Activated gamma-delta T cell treated with Interleukin-2 at 50 U/mL for 16 hours (primary cell): ENCODE data around the gene ABCB6.

ENCODE experiments used
- DNase-seq: peaks from one replicate; pipeline ENCODE4 v3.0.0-alpha.2; 2020

Gene ABCB6

DNA sequence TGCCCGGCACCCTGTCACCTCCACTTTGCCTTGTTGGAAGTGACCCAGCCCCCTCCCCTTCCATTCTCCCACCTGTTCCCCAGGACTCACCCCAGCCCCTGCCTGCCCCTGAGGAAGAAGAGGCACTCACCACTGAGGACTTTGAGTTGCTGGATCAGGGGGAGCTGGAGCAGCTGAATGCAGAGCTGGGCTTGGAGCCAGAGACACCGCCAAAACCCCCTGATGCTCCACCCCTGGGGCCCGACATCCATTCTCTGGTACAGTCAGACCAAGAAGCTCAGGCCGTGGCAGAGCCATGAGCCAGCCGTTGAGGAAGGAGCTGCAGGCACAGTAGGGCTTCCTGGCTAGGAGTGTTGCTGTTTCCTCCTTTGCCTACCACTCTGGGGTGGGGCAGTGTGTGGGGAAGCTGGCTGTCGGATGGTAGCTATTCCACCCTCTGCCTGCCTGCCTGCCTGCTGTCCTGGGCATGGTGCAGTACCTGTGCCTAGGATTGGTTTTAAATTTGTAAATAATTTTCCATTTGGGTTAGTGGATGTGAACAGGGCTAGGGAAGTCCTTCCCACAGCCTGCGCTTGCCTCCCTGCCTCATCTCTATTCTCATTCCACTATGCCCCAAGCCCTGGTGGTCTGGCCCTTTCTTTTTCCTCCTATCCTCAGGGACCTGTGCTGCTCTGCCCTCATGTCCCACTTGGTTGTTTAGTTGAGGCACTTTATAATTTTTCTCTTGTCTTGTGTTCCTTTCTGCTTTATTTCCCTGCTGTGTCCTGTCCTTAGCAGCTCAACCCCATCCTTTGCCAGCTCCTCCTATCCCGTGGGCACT is 36.2 kb downstream of the ABCB6 start:
- DNase-seq = no peak

DNA sequence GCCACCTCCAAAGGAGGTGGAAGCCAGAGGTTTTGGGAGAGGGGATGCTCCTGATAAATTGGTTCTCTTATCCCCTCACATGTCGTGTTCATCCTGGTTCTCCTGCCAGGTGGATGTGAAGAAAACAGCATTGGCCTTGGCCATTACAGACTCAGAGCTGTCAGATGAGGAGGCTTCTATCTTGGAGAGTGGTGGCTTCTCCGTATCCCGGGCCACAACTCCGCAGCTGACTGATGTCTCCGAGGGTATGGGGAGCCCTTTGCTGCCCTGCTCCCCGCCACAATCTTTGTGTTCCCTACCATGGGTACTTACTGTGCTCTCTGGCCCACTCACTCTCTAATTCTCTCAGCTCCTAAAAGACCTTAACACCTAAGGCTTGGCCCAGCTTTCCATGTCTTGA is 37.2 kb downstream of the ABCB6 start:
- no peak for DNase-seq

DNA sequence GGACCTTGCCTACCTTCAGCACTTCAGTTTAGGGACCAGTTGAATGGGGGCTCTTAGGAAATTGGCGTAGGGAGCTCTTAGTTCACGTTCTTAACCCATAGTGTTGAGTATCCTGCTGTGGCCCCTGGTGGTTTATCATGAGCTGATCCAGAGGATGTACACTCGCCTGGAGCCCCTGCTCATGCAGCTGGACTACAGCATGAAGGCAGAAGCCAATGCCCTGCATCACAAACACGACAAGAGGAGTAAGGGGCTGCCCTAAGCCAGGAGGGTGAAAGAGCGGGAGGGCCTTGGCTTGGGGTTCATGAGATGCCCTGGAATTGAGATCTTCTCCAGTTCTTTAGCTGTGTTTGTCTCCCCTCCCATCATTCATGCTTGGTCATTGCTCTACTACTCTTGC is 37.8 kb downstream of the ABCB6 start:
- no peak for DNase-seq

DNA sequence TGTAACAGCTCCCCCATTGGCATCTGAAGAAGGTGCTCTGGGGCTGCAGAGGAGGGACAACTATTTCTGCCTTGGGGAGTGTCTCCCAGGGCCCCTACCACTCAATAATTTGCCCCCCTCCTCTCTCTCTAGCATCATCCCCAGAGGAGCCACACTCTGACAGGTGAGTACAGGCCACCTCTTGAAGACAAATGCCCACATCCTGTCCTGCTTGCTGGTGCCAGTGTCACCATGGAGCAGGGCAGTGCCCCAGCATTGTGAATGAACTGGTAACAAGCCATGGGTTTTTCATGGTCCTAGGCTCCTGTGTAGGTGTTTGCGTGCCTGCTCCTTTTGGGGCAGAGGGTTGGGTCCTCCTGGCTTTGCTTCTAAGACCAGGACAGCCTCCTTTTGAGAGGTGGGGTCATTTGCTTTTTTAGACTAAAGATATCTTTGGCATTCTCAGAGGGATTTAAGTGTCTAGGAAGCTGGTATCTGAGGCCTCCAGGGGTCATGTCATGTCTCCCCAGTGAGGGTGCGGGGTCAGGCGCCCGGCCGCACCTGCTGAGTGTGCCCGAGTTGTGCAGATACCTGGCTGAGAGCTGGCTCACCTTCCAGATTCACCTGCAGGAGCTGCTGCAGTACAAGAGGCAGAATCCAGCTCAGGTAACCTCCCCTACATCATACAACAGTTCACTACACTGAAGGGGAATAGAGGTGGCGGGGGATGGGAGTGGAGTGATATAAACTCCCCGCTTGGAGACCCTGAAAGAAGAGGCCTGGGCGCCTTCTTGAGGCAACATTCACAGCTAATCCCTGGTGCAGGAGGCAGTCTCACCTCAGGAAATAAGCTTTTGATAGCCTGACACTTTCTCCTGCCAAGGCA is 38.9 kb downstream of the ABCB6 start:
- no peak for DNase-seq

DNA sequence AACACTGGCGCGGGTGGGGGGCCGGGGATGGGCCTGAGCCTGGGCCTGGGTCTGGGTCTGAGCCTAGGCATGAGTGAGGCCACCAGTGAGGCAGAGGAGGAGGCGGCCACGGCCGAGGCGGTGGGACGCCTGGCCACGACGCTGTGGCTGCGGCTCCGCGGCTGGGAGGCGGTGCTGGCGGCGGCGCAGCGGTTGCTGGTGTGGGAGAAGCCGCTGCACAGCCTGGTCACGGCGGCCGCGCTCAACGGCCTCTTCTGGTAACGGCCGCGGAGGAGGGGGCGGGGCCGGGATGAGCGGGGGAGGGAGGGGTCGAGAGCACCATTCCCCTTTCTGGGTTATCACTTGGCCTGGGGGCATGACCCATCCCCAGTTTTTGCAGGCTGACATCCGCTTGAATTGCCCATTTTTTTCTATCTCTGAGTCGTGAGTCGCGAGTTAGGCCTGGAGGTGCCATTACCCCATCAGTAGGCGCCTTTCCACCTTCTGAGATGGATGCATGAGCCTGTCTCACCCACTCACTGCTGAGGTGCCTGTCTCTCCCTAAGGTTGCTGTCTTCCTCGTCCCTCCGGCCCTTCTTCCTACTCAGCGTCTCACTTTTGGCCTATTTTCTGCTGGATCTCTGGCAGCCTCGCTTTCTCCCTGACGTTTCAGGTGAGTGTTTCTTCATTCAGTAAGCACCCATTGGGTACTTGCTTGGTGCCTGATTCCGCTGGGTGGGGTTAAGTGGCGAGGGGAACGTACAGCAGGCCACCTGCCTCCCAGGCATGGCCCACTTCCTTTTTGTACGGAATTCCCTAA is 40.2 kb downstream of the ABCB6 start:
- DNase-seq = peak; percentile 29

DNA sequence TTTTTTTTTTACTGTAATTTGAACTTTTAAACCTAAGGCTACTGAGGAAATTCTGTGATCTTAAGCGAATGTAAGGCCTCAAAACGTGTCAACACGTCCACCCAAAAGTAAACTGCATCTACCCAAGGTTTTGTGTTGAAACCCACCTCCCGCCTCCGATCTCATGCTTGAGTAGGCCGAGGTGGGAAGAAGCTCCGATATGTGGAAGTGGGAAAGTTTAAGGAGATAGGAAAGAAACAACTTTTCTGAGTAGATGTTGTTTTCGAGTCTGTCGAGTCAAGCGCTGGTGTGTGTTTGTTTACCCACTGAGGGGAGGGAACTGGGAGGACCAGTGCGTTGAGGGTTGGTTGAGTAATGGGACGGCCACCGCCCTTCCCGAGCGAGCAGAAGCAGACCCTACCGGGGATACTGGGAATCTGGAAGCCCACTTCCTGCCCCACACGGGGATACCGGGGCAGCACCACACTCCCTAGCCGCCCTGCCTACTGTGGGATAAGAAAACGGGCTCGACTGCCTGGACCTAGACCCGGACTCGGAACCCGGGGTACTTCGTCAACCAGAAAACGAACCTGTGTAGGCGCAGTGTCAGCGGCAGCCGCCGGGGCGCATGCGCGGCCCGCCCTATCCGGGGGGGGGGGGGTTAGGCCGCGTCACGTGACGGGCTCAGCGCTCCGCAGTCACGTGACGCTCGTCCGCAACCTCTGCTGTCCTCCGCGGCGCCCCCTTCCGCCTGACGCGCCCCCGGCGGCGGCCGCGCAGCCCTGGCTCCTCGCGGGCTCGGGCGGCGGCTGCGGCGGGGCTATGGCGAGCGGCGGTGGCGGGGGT is 41.0 kb downstream of the ABCB6 start, which contains the start of gene RETREG2:
RETREG2 (plus strand) TSS at position 724 of the 825 bp plus-strand sequence; CDS start at position 802, 78 bp downstream.
- DNase-seq = peak; percentile 78

DNA sequence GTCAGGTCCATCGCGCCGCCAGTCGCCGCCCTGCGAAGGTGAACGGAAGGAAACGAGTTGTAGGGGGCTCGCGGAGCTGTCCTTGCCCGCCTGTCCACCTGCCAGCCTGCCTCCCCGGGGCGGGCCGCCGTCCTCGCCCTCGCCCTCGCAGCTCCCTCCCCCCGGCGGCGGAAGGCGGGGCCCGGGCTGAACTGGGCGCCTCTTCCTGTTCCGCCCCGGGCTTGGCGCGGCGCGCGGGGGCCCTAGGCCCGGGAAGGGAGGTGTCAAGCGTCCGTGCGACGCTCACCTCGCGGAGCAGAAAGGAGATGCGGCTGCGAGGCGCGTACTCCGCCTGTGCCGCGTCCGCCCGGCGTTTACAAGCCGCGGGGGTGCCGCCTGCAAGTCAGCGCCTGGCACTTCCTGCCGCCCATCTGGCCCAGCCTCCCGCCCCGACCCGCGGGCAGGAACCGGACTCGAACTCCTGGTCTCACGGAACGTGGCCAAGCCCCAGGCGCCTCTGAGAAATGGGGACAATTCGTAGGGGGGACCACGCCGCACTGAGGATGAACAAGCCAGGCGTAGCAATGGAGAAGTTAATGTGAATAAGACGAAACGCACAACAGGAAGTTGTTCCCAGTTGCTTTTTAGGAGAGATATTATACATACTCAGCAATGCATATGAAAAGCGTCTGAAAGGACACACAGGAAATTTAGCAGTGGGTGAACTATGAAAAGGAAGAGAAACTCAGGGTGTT is 41.8 kb downstream of the ABCB6 start, which contains the start of gene CNPPD1:
CNPPD1 (minus strand) TSS at position 108 of the 734 bp plus-strand sequence; CDS start at position 11, 97 bp downstream.
- peak; percentile 87 for DNase-seq

DNA sequence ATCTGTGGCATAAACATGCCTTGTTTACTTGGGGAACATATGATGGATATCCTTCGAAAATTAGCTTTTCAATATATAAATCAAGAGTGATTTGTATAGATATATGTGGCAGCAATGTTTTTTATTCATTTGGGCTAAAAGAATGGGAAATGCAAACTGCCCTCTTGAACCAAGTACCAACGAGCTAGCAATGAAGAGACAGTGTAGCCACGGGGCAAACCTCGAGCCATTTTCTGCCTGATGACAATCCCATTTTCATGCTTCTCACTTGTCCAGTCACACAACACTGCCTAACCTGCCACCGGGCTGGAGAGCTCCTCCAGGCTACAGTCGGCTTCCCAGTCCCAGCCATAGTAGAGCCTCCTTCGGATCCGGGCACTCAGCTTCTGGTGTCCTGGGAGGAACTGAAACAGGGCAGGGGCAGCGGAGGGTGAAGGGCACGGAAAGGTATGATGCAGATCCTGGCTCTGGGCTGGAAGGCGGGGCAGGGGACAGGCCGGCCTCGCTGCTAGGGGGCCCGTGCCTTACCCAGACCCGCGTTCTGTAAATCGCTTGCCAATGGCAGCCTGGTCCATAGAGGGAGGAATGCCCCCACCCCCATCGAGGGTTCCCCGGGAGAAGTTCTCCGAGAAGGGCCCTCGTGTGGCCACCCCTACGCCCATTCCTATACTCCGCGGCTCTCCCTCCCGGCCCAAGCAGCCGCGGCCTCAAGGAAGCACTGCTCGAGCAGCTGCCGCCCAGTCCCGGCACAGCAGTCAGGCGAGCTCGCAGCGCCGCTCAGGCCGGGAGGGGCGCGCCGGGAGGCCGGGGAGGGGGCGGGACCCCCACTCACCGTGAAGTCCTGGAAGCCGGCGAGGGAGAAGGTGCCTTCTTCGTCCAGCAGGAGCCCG is 42.6 kb downstream of the ABCB6 start:
- no peak for DNase-seq

DNA sequence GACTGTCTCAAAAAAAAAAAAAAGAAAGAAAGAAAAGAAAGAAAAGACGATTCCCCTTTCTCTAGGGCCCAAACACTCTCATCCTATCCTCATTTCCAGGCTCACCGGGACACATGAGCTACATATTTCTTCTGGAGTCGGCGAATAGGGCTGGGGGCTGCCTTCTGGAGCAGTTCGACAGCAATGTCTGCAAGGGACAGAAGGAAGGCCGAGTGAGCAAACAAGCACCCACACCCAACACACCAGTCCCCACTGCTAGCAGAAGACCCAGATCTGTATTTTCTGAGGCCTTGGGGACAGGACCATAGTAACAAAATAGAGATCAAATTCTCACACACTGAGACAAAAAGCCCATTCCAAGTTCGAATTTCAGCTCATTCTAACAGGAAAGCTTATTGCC is 43.3 kb downstream of the ABCB6 start:
- no peak for DNase-seq

DNA sequence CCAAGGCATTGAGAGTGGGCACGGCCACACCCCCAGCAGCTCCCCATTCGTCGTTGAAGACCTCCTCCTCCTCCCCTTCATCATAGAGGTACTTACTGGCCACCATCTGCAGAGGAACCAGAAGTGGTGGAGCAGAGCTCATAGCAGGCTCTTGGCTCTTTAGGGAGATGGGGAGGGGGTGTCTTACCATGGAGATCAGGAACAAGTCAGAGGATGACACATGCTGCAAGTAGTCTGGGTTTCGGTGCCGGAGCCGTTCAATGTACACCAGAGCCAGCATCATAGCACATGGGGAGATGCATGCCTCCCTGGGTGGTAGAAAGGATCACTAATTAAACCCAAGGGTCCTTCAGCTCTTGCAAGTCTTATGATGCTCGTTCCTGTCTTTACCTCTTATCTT is 44.0 kb downstream of the ABCB6 start:
- no peak for DNase-seq

DNA sequence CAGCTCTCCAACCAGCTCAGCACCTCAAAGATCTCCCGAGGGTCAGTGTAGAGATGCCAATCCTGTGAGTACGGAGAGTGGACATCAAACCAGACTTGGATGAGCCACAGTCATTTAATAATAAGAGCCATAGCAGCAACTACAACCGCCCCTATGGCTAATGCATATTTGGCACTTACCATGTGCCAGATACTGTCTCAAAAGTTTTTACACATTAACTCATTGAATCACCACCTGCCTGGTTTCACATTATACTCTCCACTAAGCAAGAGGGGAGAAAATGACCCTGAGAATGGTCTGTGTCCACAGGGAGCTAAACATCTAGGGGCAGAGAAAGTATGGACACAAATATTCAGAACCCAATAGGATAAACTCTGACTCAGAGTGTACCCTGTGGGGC is 44.6 kb downstream of the ABCB6 start:
- DNase-seq = no peak

DNA sequence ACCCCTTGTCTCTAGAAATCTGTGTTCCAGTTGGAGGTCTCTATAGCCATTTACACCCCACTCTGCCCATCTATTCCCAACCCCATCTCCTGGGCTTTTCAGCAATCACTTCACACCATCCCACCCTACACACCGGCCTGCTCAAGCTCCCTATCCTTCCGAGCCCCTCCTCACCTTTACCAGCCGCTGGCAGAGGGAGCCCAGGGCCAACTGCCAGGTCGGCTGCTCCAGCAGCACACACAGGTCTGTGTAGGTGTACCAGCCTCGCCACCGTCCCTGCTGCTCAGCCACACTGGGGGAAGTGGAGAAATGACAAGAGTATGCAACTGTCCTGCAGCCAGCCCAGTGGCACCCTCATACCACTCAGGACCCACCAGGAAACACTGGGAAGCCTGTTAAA is 45.6 kb downstream of the ABCB6 start:
- DNase-seq = no peak

DNA sequence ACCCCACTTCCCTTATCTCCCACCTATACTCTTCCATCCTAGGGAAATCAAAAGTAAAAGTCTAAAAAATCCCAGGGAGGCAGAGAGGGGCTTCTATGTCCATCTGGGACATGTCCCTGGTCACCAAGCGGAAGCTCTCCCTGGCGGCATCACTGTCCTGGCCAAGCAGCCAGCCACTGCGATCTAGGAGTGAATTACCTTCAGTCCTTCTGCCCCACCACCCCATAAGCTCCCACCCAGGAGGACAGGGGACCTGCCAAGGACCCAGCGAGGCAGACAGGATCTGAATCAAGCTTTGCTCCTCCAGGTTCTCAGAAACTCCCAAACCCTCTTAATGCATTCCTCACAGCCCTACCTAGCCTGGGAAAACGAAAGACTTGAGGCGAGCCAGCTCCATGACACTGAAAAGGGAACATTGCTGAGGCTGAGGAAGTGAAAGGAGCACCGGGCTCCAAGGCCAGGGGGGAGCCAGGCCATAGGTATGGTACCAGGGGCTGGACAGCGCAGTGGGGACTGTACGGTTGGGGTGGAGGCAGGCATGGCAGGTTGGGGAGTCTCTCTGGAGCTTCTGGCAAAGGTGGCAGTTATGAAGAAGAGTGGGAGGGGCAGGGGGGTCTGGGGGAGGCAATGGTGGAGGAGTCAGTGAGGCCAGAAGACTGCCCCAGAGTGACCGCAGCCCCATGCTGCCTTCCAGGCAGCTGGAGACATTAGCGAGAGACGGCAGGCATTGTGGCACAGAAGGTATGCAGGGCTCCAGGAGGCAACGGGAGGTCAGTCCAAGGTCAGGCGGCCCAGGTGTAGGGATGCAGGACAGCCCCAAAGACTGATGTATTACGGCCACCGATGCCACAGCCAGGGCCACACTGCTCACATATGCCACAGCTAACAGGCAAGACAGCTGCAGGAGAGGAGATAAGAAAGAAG is 46.3 kb downstream of the ABCB6 start:
- no peak for DNase-seq

DNA sequence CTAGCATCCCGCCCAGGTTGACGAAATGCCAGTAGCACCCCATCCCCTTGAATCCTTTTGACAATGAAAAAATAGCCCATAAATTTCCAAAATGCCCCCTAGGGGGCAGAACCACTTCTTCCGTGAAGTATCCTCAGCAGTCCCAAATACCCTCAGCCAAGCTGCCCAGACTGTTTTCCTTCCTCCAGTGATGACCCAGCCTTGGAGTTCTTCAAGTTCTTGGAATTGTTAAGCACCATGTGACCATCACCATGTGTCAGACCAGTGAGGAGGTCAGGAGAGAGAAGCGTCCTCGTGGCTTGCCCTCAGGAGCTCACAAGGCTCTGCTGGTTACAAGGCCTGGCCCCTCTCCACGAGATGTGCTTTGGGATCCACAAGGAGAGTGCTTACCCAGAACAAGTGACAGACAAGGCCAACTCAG is 47.5 kb downstream of the ABCB6 start:
- DNase-seq = peak; percentile 36

DNA sequence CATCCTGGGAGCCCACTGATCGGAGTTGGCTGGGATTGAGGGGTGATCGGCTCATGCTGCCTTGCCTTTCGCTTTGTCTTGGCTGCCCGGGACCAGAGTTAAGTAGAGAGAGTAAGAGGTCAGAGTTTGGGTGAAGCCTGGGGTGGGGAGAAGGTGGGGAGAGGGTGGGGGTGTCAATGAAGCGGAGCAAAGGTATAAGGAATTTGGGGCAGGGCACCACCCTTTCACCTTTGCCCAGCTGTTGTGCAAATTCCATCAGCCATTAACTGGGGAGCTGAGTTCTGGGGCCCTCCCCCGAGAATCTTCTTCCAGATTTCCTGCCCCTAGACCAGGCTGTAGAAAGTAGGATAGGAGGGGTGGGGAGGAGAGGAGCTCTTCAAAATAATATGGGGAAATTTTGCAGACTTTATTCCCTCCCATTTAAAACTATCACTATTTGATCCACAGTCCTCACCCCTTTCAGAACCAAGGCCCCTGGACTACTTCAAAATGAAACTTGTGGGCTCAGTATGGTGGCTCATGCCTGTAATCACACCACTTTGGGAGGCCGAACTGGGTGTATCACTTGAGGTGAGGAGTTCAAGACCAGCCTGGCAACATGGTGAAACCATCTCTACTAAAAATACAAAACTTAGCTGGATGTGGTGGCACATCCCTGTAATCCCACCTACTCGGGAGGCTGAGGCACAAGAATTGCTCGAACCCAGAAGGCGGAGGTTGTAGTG is 48.7 kb downstream of the ABCB6 start, which contains the start of gene SLC23A3:
SLC23A3 (minus strand) TSS at position 100 of the 725 bp plus-strand sequence; CDS start at position 55, 45 bp downstream.
- no peak for DNase-seq

DNA sequence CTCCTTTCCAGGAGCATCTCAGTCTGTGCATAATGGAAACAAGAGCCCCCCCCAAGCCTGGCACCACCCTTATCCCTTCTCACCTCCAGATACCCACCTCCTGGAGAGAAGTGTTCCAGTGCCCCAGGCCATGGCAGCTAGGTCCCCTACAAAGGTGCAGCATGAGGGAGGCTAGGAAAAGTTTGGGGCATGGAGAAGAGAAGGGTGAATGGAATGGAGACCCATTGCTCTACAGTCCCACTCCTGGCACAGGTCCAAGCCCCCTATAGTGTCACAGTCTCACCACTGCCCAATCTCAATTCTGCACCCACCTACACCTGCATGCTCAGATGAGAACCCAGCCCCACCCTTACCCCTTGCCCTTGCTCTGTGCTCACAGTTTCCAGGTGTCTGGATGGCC is 49.8 kb downstream of the ABCB6 start:
- no peak for DNase-seq

DNA sequence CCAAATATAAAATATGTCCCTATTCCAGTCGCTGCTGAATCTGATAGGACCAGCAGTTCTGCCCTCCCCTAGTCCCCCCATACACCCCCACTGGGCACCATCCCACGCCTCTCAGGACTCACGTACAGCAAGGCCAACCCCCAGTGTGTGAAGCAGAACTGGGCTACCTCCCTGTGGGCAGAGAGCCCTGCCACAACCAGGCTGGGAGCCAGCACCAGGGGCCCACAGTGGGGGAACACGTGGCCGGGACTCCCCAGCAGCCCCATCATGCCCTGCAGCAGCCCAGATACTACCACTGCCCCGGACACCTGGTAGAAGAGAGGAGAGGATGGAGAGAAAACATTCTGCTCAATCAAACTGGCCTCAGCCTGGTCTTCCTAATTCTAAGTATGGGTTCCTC is 50.2 kb downstream of the ABCB6 start:
- no peak for DNase-seq

DNA sequence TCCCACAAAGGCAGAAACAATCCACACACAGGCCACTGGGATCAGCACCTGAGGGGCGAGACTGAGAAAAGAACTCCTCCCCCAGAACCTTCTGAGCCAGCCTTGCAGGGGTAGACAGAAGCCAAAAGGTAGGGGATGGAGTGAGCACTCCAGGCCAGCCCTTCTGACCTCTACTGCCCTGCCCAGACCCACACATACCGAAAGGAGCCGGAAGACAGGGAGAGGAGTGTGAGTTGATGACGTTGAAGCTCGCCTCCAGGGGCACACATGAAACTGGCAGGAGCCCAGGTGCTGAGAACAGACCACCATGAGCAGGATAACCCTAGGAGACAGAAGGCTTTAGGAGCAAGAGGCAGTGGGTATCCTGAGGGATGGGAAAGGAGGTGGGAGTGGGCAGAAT is 50.8 kb downstream of the ABCB6 start:
- DNase-seq = no peak
